Fibroblast of lung (primary cell): ENCODE results near the gene SCAPER.

Experiments used
- EZH2 ChIP-seq: IDR thresholded peaks from 2 replicates; pipeline ENCODE4 v1.5.1; 2012; ENCODE audit warnings: low read length, control low read depth, mild to moderate bottlenecking; ENCODE audit errors: missing control alignments
- TF ChIP-seq, protein P1 (sequence below), 2 donors: IDR thresholded peaks in 1 of 2; conservative IDR thresholded peaks in 1 of 2; 1 replicate in 1 of 2; 2 replicates in 1 of 2; pipeline ENCODE4 v1.5.1; 2011 to 2012; ENCODE audit warnings: low read length in 2 of 2, control low read depth in 1 of 2, inconsistent platforms in 1 of 2, low read depth in 1 of 2, mild to moderate bottlenecking in 1 of 2

DNA sequence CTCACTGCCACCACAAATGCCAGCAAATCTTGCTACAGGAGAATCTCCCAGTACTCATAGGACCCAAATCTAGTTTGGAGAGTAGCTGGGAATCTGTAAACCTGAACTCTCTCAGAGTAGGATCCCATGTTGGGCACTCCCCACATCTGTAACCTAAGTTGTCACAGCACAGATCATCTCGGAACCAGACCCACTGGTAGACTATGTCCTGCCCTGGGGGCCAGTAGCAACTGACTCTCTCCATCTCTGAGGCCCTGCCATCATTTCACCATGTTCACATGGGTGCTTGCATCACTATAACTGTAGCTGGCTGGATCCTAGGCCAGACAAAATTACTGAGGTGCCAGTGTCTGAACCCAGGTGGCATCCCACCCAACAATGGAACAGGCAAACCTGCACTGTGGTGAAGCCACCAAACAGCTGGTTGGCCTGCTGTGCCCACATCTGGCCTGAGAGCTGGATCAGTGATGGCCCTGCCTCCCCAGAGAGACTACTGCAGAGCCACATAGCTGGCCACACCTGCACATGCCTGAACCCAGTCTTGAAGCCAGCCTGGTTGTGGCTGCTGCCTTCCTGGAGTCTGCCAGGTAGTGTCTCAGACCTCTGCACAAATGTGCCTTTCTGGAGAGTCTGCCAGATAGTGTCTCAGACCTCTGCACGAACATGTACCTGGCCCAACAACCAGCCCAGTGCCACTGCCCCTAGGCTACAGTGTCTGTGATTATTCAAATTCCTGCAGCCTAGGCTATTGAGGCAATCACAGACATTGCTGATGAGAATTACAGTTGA is 486.6 kb downstream of the SCAPER start:
- TF ChIP-seq, protein P1, sequence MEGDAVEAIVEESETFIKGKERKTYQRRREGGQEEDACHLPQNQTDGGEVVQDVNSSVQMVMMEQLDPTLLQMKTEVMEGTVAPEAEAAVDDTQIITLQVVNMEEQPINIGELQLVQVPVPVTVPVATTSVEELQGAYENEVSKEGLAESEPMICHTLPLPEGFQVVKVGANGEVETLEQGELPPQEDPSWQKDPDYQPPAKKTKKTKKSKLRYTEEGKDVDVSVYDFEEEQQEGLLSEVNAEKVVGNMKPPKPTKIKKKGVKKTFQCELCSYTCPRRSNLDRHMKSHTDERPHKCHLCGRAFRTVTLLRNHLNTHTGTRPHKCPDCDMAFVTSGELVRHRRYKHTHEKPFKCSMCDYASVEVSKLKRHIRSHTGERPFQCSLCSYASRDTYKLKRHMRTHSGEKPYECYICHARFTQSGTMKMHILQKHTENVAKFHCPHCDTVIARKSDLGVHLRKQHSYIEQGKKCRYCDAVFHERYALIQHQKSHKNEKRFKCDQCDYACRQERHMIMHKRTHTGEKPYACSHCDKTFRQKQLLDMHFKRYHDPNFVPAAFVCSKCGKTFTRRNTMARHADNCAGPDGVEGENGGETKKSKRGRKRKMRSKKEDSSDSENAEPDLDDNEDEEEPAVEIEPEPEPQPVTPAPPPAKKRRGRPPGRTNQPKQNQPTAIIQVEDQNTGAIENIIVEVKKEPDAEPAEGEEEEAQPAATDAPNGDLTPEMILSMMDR (conservative IDR thresholded peaks at IDR 0.05 in 1 of 2, IDR thresholded peaks at IDR 0.05 in 1 of 2; ENCODE audit: low read depth in 1 of 2, low read length in 2 of 2), result no peak
- no peak for TF ChIP-seq EZH2
